Mucosa of gallbladder (tissue), 1 donor: ENCODE results near the gene C1QTNF2. TPM values are rescaled to one million over a fixed set of nuclear protein-coding genes. Genes with fewer than 3 reads are reported as not detected.

ENCODE experiments used
- DNase-seq: peaks from one replicate; pipeline ENCODE4 v3.0.0-alpha.2; 2020; ENCODE audit warnings: low spot score
- total RNA-seq: library from RNA; stranded (reverse); gene quantifications from one replicate; pipeline ENCODE4 v1.2.1, GENCODE V29; 2021
- donor health status: DM: no; HTN: no; CAD: no.

Gene C1QTNF2
- total RNA-seq, 1 donor from 2014 or later: 2.2 TPM

- no peak for DNase-seq
Observed at GRCh38 chr5:160305319-160305718, 65.1 kb downstream of the C1QTNF2 start.

GRCh38 chr5:160303690-160304089 is 66.7 kb downstream of the C1QTNF2 start:
- DNase-seq: no peak

GRCh38 chr5:160298189-160298588 is 72.2 kb downstream of the C1QTNF2 start:
- no peak for DNase-seq

GRCh38 chr5:160297776-160298175 is 72.7 kb downstream of the C1QTNF2 start:
- no peak for DNase-seq

Other genes with a start within 250 kb of the C1QTNF2 start
- gene FABP6, start 141.1 kb downstream of the C1QTNF2 start, total RNA-seq: not detected
- gene CCNJL, start 58.1 kb downstream of the C1QTNF2 start, total RNA-seq: 1.3 TPM
- gene FAM200C, start 29.4 kb upstream of the C1QTNF2 start, total RNA-seq: 5.4 TPM
- gene SLU7, start 48.5 kb upstream of the C1QTNF2 start, total RNA-seq: 48.0 TPM
- gene PTTG1, start 51.2 kb upstream of the C1QTNF2 start, total RNA-seq: 3.7 TPM